ENCODE data around the gene COA1.
"Not testable (repeated sequence)": the region's sequence is repeated elsewhere in the genome, so short reads cannot be mapped to it uniquely, and the experiment has no call there.

The COA1 gene

DNA sequence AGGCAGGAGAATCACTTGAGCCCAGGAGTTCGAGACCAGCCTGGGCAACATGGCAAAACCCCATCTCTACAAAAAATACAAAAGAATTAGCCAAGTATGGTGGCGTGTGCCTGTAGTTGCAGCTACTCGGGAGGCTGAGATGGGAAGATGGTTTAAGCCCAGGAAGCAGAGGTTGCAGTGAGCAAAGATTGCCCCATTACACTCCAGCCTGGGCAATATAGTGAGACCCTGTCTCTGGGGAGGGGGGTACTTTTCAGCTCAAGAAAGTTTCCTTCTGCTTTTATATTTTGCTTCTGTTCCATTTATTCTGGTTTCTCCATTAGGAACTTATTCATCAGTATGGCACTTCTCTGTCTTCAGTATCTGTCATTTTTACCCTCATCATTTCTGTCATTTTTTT is 48.6 kb downstream of the COA1 start:
- no peak for DNase-seq

DNA sequence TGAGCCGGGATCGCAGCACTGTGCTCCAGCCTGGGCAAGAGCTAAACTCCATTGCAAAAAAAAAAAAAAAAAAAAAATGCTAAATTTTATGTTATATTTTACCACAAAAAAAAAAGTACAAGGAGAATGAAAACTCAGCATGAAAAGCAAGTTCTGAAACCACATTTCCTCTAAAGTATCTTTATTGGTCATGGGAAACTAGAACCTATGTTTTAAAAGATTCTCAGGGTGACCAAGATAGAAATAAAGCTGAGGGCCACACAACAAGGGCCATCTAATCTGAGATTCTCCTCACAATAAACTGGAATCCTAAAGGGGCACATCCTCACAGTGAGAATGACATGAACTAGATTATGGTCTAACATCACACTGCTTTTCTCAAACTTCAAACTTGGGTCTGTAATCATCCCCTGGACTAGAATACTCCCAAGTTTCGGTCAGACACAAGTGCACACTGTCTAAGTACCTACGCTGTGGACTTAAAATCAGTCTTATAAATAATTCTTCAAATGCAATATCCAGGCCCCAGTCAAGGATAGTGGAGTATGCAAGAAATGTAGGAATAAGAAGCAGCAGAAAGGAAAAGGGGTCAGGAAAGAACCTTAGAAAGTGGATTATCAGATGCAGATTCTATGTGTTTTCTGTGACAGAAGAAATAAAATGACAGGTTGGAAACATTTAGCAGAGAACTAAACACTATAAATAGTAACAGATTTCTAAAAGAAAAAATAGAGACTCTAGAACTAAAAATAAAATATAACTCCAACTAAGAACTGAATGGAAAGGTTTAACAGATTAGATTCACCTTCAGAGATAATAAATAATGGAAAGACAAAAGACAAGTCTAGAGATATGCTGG is 49.9 kb downstream of the COA1 start:
- no peak for DNase-seq

DNA sequence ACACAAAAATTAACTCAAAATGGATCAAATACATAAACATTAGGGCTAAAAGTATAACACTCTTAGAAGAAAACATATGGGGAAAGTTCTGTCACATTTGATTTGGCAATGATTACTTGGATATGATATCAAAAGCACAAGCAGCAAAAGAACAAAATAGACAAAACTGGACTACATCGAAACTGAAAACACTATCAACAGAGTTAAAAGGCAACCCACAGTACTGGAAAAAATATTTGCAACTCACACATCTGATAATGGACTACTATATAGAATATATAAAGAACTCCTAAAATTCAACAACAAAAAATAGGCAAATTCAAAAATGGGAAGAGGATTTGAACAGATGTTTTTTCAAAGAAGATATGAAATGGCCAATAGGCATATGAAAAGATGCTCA is 51.0 kb downstream of the COA1 start:
- DNase-seq: no peak

DNA sequence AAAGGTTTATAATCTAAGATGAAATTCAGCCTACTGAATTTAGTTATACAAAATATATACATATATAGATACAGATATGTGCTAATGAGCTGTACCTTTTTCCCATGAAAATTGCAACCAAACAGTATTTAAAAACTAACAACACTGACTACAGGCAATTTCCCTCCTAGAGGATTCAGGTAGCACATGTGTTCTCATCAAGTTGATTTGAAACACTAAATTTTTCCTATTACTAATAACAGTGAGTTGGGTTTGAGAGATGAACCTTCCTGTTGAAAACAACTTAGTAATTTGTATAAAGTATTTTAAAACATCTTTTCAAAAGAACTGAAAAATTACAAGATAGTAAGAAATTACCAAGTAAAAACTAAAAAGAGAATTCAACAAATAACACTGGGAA is 51.5 kb downstream of the COA1 start:
- no peak for DNase-seq

DNA sequence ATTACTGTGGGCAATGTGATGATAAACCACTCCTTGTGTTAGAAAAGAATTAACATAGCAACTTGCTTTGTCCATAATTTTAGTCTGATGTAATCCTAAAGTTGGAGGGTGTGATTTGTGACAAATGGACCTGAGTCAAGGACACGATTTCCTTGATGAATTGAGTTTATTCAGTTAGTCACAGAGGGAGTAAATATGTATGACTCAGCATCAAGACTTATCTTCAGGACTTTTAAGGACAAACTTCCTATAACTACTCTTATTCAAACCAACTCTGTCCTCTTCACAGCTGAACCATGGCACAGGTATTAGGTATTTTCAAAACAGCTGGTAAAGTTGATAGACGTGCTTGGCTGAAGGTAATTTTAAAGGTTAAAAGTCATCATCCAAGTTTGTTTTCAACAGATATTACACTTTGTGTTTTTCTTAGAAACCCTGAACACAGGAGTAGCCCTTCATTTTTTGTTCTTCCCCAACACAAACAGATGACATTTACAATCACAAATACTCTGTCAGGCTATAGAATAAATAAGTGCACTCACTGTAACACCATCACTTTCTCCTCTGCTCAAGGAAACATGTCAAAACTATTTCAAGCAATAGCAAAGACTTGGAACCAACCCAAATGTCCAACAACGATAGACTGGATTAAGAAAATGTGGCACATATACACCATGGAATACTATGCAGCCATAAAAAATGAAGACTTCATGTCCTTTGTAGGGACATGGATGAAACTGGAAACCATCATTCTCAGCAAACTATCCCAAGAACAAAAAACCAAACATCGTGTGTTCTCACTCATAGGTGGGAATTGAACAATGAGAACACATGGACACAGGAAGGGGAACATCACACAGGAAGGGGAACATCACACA is 54.5 kb downstream of the COA1 start:
- no peak for DNase-seq

DNA sequence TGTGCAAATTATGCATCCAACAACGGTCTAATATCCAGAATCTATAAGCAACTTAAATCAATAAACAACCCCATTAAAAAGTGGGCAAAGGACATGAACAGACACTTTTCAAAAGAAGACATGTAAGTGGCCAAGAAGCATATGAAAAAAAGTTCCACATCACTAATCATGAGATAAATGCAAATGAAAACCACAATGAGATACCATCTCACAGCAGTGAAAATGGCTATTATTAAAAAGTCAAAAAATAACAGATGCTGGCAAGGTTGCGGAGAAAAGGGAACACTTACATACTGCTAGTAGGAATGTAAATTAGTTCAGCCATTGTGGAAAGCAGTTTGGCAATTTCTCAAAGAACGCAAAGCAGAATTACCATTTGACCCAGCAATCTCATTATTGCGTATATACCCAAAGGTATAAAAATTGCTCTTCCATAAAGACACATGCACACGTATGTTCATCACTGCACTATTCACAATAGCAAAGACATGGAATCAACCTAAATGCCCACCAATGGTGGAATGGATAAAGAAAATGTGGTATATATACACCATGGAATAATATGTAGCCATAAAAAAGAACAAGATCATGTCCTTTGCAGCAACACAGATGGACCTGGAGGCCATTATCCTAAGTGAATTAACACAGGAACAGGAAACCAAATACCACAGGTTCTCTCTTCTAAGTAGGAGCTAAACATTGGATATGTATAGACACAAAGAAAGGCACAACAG is 55.9 kb downstream of the COA1 start:
- not testable (repeated sequence) for DNase-seq

DNA sequence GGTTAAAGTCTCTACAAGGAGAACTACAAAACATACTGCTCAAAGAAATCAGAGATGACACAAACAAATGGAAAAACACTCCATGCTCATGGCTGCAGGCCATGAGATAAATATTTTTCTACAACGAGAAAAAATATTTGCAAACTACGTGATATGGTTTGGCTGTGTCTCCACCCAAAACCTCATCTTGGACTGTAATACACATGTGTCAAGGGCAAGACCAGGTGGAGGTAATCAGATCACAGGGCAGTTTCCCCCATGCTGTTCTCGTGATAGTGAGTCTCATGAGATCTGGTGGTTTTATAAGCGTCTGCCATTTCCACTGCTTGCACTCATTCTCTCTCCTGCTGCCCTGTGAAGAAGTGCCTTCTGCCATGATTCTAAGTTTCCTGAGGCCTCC is 57.8 kb downstream of the COA1 start:
- no peak for DNase-seq

DNA sequence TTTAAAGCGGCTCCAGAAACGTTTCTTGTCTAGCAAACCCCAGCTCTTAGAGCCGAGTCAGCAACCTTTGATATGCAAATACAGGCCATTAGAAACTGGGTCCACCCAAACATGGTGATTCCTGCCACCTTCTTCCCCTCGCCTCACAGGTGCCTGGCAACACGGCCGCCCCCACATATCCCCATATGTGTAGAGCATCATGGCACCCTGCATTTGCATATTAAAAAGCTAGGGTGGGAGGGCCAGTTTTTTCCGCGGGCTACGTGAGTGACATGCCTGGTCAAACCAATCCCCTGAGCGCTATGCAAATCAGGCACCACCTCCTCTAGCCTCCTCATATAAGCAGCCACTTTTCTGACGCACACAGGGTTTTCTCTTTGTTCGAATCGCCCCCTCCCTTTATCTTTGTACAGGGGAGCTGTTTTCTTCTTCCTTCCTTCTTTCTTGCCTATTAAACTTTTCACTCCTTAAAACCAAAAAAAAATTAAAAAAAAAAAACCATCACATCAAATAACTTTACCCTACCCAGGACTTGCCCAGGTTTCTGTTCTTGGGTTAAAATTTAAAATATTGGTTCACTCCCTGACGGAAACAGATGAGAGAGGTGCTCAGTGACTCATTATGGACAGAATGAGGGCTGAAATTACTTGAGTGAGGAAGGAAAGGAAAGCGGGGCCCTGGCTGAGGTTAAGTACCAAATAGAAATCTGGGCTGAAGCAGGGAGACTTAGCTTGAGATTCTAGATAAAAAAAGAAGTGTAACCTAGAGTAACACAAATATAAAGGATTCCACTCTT is 59.8 kb downstream of the COA1 start:
- peak; percentile 65 for DNase-seq

DNA sequence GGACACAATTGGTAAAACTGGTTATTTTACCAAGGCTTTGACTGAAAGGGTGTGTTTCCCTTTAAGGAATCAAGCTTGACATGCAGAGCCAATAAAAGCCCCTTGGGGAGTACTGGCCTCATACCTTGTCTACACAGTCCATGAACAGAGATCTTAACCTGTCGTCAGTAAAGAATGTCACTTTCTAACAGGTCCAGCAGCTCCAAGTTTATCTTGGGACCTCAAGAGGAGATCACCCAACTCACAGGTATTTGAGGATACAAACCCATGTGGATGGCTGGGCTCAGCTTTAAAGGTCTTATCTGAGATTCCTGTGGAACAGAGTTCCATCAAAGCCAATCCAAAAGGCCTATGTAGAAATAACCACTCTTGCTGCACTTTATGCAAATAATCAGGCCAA is 61.3 kb downstream of the COA1 start:
- no peak for DNase-seq

DNA sequence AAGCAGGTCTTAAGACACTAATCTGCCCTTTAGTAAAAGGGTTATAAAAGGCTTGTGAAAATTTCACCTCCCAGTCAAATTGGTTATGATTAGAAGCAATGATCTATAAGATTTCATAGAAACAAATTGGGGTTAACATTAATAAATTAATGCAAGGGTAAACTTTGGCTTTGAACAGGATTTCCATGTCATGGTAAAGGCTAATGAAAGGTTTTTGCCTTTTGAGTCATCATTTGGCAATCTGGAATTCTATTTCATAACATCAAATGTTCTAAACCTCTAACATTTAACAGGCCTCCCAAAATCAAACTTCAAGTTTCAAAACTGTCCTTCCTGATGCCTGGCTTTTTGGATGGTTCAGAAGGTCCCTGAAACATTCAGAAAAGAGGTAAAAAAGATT is 62.4 kb downstream of the COA1 start:
- no peak for DNase-seq

DNA sequence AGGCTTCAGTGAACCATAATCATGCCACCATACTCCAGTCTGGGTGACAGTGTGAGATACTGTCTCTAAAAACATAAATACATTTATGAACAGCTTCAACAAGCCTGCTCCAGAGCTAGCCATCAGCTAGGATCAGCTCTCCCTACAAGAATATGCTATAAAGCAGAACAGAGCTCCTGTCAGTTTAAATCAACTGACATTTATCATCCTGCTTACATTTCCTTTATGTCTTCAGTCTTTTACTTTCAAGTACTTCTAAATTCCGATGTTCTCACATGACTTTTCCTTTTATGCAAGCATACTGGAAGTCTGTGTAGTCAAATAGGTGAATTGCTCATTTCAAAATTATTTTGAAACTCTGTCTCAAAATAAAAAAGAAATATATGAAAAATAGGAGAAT is 64.6 kb downstream of the COA1 start:
- no peak for DNase-seq

DNA sequence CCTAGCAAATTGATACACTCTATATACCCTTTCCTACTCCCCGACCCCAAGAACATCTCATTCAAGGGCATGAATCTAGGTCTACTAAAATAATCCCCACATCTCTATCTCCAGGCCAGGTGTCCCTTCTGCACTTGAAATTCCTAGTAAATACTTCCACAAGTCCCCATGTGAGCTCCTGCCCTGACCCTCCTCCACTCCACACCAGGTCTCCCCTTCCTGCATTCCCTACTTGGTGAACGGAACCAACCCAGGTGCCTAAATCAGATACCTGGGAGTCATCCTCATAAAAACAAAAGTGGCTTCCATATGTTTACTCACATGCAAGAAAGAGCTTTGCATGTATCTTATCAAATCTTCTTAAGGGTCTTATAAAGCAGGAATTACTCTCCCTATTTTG is 69.2 kb downstream of the COA1 start:
- no peak for DNase-seq

DNA sequence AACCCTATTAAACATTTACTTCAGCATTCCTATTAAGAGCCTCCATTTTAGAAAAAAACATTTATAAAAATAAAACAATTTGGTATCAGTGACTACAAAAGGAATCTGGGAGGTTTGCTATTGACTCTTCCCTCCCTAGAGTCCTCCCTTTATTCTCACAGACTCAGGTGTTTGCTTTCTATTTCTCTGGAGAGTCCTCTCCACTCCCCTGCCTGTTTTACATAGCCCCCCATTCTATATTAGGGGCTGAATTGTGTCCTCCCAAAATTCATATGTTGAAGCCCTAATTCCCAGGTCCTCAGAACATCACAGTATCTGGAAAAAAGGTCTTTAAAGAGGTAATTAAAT is 69.8 kb downstream of the COA1 start:
- no peak for DNase-seq

DNA sequence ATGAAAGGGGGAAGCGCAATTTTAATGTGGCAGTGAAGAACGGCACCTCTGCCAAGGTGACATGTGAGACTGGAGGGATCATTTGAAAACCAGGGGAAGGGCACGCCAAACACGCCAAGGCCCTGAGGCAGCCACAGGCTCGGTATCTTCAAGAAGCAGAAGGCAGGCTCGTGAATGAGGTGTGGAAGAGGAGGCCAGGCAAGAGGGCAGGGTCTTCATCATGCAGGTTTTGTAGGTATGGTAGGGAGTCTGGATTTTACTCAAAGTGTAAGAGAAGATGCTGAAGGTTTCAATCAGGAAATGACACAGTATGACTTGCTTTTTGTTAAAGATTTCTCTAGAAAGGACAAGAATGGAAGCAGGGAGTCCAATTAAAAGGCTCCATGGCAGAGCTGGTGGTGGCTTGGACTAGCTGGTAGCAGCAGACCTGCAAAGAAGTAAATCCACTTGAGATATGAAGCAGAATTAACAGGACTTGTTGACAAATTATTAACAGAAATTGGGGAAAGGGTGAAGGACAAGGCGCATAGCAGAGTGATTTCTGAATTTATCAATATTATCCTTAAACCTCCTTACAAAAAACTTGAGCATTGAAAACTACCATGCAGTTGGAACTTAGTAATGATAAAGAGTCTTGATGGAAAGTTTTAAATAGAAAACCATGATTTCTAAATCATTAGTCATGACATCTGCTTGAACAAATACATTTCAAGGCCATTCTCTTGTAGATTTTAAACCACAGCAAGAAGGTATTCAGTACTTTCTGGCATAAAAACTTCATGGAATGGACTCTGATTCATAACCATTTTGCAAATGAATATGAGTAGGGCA is 70.4 kb downstream of the COA1 start:
- no peak for DNase-seq

DNA sequence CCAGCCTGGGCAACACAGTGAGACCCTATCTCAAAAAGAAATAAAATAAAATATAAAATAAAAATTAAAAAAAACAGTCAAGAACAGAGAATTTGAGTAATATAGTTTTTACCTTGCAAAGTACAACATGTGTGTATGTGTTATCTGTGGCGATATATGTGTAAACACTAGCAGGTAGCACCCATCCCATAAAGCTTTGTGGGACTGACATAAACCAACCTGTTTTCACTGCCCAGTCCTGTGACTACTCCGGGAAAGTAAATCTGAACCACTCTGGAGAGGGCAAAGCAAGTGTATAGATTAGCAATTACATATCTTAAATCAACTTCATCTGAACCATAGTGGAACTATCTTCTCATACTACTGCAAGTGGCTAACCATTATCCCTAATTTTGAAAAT is 72.3 kb downstream of the COA1 start:
- DNase-seq: no peak

DNA sequence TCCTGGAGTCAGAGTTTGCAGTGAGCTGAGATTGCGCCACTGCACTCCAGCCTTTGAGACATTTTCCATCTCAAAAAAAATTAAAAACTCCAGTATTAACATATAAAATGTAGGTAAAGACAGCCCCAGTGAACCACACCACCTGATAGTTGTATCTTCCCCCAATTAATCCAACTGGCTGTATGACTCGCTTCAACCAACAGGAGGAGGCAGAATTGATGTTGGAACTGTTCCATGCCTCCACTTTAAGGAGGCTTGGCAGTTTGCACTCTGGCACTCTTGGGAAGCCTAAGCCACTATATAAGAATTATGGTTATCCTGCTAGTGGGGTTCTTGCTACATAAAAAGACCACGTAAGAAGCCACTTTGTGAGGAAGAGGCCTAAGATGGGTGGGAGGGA is 73.7 kb downstream of the COA1 start:
- DNase-seq: no peak

DNA sequence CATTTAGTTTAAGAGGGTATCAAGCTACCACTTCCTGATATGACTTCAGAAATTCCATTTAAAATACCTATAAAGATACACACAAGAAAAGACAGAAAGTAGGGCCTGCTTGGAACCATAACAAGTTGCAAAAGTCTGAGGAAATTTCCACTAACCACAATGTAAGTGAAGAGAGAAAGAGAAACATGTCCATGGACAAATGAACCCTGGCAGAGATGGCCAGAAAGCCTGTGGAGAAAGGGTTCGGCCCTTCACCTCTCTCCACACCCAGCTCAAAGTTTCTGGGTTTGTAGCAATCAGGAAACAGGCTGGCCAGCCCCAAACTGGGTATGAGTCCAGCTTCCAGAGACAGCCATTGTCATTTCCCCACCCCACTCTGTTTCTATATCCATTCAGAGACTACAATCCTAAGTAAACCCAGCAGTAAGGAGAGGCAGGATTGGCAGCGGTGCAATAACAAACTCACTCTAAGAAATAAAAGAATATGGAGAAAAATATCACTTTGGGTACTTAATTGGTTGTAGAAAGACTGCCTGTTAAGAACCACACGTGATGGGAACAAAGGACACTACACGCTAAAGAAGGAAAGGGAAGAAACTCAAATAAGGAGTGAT is 75.3 kb downstream of the COA1 start:
- DNase-seq: no peak

DNA sequence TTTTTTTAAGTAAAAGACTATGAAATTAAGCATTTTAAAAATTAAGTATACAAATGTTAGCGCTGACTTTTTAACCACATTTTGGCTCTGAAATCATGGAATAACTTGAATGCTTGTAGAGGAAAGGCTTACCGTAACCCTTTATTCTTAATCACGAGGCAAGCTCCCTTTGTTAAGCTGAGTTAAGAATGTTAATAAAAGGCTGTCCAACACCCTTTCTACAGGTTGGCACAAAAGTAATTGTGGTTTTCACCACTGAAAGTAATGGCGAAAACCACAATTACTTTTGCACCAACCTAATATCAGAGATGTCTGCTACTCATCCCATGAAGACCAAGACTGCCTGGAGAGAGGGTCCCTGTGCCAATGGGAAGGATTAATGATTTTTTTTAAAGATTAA is 75.9 kb downstream of the COA1 start:
- no peak for DNase-seq

DNA sequence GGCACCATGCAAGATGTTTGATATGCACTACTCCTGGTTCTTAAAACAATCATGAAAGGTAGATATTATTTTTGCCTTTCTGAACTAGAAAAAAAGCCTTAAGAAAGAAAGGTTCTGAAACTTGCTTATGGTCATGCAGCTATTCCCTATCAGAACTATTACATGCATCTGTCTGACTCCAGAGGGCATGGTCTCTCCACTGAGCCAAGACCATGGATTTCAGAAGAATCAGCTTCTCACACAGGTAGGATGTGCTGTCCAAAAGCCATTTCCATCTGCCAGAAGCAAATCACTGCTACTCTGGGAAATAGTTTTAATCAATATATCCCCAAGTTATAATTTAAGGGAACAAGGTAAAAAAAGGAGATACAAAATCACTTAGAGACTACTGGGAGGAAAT is 77.0 kb downstream of the COA1 start:
- DNase-seq: no peak

DNA sequence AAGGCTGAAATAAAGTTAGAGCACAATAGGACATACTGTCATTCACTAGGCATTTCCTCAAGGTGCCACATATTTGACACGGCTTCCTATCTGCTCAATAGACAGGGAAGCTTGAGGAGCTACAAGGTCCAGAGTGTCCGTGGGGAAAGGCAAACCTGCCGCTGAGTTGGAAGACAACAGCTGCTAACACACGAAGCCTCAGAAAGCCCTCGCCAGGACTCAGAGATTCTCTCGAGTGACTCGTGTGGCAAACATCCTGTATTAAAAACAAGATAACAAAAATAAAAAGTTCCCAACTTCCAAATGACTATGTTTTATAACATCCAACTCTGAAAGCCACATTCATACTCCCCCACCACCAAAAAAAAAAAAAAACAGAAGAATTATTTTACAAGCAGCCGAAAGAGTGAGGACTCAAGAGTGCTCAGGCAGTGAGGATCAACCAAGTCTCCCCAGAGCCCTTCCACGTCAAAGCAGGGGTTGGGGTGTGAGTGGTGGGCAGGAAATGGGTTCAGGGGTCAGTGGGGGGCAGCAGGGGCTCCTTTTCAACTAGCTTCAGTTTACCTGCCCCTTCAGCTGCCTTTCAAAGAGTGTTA is 78.8 kb downstream of the COA1 start:
- DNase-seq: no peak

DNA sequence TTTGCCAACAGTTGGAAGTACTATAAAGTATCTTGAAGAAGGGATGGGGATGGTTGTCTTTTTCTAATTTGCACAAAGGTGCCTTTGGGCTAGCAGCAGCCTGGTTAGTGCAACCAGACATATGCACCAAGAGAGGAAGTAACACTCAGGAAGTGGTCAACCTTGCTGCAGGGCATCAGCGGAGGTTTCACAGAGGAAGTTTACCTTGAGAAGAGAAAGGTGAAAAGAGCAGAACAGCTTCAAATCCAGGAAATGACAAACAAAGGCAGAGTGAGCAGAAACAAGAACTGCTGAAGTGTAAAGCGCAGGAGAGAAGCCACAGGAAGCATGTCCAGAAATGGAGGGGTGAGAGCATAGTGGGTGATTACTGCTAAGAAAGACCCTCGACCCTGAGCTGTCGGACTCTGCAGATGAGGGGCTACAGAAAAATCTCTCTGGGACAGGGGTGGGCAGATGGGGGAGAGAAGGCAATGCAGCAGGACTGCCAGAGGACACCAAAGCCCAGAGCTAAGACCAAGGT is 79.5 kb downstream of the COA1 start:
- DNase-seq: peak; percentile 49

Measured in activated CD4-positive, alpha-beta T cell treated with anti-CD3 and anti-CD28 coated beads, Interleukin-2, amount 50 U/mL, for 1 hour (primary cell).